ENCODE results near the gene SLF2.
"Not testable (repeated sequence)": the region's sequence is repeated elsewhere in the genome, so short reads cannot be mapped to it uniquely, and the experiment has no call there.

The SLF2 gene

DNA sequence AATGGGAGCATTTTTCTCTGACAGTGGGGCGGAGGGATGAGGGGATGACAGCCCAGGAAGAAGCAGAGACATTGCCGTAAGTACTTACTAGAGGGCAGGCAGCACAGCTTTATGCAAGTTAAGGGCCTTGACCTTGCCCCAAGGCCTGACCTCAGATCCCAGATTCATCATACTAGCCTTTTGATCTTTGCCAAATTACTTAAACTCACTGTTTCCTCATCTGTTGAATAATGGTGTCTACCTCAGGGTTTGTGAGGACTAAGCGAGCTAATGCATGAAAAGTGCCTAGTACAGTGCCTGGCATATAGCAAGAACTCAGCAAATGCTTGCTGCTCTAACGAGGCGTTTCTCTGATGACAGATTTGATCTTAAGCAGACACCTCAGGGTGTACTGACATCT, 53.1 kb downstream of the SLF2 start:
- no peak for DNase-seq (ENCODE audit: low spot score)

DNA sequence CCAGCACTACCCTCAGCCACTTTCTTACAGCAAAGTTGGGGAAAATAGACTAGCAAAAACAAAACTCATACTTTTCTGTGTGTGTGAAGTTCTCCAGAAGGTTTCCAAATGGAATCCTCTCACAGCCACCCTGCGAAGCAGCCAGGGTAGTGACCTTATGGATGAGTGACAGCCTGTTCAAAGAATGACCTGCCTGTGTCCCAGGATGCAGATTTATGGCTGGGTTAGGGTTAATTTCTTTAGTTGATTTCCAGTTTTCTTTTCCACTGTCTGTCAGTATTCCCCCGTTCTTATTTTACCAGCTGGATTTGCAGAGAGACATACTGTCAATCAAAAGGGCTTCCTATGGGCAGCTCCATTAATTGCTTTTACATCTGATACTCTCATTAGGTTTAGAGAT, 54.1 kb downstream of the SLF2 start:
- DNase-seq (ENCODE audit: low spot score): no peak

DNA sequence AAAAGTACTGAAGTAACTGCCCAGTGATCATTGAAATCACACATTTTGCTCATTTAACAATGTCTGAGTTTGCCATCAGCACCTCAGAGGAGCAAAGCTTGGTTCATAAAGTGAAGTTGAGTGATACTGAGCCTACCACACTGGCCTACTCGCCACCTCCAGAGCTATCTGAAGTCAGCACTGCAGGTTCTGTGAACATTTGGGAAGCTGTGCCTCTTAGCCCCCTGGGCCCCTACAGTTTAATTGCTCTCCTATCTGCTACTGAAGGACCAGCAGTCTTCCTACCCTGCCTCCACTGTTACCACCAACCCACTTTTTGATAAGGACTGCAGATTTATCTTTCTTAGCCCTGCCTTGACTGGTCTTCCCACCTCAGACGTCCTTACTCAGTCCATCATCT, 54.6 kb downstream of the SLF2 start:
- DNase-seq (ENCODE audit: low spot score): no peak

DNA sequence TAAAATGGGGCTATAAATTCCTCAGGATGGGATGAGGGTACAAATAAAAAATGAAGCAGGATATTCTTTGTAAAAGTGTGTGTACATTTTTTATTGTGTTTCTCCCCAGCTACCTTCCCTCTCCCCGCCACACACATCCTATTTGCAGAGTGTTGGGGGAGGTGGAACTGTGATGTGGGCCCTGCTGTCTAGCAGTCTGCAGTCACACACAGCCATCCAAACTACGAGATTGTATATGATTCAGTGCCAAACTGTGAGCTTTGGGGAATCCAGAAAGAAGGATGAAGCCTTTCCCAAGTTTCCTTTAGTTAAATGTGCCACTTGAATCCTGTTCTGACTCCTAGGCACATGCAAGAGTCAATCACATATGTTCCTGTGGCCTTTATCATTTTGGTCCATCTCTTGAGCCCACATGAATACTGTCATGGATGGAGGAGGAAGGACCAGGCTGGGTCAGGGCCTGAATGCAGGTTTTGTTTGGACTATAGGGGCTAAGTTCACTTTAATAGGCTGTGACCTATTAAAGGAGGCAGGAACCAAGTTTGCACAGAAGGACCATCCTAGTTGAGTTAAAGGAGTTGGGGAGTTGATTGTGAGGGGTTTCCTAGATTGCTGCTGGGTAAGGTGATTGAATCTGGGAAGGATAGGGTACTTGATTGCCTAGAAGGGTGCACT, 55.4 kb downstream of the SLF2 start:
- no peak for DNase-seq (ENCODE audit: low spot score)

DNA sequence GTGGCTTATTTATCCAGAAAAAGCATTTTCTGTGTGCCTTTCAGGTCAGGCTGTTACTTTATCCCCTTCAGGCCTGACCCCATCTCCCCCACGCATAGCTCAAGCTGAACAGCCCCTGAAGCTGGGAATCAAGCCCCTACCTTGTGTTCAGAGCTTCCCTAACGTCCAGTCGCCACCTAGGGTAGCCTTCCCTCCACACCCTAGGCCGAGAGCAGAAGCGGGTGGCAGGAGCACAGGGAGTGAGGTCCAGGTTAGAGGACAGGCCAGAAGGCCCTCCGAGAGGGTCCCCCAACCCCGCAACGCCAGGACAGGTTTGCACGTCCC, 56.1 kb downstream of the SLF2 start:
- no peak for DNase-seq (ENCODE audit: low spot score)

DNA sequence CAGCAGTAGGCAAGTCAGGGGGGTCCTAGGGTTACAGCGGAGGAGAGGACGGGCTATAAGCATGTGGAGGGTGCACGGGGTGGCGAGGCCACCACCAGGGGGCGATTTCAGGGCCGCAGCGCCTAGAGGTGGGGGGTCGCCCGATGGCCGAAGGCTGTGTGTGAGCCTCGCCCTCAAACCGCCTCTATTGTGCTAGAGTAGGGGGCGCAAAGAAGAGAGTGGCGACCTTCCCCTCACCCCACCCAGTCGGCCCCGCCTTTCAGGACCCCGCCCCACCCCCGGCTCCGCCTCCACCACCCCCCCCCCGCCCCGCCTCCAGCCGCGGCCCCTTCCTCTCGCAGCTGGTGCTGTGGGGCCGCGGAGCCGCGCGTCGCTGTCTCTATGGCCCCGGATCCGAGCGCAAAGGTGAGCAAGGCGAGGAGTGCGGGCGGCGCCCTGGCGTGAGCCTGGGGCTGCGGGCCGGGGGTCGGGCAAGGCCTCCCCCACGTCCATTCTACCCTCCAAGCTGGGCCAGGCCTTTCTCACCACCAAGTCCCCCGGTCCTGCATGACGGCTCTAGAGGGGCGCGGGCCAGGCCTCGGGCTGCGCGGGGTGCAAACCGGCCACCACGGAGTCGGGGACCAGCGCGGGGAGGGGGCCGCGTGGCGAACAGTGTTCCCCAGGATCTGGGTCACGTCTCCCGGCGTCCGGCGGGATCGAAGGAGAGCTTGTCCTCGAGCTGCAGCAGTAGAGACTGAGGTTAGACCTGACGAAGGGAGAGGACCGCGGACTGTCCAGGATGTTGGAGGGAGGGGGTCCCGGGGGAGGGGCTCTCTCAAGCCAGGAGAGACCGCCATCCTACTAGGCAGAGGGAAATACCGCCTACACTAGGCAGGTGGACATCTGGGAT, 56.7 kb downstream of the SLF2 start, which contains the start of gene SEMA4G:
TSS of gene SEMA4G (plus strand) at position 318 of the 889 bp plus-strand sequence. CDS start 3,409 bp downstream, outside the sequence.
- DNase-seq (ENCODE audit: low spot score): peak; percentile 37

DNA sequence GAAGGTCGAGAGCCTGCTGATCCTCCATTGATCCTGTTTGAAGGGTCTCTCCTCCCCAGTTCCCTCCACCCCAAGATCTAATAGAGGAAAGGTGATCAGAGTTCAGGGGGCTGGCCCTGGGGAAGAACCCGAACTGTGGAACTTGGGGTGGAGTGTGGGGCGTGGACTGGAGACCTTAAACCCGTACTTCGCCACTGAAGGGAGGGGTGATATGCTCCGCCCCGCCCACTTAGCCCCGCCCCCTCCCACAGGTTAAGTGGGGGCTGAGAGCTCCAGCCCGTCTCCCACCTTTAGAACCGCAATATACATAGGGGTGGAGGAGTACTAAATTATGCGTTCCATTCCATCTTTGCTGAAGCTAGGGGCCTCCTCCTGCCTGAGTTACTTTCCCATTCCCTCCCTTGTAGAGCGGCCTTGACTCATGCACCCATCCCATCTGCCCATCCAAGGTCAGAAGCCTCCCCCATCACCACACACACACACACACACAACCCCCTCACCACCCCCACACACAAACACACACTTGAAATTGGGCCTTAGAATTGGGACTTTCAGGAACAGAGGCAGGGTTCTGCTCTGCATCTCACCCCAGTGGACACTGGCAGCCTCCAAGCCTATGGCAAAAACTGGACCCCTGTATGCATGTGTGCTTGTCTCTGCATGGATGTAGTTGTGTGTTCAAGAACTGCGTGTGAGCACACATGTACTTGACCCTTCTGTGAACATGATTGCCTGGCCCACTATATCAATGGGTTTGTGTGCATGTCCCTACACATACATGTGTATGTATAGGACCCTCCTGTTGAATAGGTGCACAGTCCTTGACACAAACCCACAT, 57.5 kb downstream of the SLF2 start:
- no peak for DNase-seq (ENCODE audit: low spot score)

DNA sequence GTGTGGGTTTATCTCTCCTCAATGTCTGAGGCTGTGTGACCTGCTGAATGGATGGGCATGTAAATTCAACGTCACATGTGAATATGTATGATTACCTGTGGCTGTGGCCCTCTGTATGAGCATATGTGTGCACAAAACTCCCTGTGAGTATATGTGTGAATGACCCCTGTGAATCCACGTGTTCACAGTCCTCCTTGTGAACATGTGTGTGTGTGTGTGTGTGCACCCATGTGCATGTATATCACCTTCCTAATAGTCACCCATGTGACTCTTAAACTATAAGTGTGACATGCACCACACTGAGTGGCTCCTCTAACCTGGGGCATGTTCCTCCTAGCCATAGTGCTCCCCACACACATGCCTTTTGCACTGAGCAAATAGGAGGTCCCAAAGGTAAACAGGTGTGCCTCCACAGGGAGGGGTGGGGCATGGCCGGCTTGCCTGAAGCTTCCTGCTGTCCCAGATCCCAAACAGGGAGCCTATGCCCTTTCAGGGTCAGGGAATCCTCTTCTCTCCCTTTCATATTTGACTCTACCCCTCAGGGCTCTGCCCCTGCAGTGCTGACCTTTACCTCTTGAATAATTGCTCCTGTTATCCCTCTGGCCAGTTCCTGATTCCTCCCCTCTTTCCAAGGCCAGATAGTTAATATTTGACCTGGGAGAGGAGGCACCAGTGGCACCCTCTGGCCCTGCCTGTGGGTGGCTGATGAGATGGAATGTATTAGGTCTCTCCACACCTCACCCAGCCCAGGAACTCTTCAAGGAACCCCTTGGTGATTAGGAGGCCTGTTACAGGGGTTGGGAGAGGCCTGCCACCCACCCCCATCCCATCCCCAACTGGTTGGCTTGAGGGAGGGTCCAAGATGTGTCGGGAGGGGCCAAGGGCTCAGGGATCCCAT, 58.4 kb downstream of the SLF2 start:
- DNase-seq (ENCODE audit: low spot score): peak; percentile 78

DNA sequence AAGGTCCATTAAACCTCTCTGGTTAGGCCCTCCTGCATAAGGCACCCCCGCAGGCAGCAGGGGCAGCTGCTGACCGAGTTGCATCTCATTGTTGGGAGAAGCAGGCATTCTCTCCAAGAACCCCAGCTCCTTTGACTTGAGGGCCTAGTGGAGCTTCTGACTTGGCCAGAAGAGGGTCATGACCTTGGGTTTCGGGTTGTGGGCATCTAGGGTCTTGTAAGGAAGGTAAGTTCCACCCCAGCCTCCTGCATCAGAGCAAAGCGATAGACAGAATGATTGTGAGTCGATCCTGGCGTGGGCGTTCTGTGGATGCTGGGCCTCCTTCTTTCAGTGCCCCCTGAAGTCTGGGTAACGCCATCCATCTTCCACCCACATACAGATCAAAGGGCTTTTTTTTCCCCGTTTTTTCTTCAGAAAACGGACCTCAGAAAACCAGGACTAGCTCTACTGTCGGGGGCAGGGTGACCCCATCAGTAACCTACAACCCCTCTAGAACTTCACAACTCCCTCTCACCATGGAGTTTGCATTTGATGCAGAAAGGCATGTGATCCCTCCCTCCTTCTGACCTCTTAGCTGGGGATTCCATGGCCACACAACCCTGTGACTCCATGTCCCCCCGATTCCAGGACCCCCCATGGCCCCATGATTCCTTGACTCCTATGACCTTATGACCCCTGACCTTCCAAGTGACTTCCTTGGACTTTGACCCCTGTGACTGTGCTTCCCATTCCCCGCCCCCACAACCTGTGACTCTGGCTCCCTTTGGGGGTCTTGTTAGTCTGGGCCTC, 59.5 kb downstream of the SLF2 start:
- DNase-seq (ENCODE audit: low spot score): no peak

DNA sequence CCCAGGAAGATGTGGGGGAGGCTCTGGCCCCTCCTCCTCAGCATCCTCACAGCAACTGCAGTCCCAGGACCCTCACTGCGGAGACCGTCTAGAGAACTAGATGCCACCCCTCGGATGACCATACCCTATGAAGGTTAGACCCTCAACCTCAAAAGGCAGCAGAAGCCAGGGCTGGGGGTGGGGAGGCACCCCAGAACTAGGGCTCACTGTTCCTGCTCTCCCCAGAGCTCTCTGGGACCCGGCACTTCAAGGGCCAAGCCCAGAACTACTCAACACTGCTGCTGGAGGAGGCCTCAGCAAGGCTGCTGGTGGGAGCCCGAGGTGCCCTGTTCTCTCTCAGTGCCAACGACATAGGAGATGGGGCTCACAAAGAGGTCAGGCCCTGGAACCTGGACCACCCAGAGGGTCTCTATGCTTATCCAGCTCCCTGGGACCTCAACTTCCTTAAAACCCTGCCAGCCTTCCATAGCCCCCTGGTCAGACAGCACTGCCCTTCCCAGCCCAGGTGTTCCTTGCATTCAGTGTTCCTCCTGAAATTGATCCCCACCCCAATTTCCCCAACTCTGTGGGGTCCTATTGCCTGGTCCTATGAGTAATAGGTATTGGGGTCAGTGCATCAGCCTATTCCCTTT, 60.3 kb downstream of the SLF2 start:
- DNase-seq (ENCODE audit: low spot score): no peak

DNA sequence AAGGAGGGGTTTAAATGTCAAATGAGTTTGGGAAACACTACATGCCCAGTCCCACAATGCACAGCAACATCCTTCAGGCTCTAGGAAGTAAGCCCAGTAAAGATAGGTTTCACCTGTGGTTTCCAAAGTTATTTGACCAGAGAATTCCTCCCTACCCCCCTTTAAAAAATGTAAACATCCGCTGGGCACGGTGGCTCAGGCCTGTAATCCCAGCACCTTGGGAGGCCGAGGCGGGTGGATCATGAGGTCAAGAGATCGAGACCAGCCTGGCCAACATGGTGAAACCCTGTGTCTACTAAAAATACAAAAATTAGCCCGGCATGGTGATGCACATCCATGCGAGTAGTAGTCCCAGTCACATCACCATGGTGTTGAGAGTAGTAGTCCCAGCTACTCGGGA, 62.6 kb downstream of the SLF2 start:
- DNase-seq (ENCODE audit: low spot score): not testable (repeated sequence)

DNA sequence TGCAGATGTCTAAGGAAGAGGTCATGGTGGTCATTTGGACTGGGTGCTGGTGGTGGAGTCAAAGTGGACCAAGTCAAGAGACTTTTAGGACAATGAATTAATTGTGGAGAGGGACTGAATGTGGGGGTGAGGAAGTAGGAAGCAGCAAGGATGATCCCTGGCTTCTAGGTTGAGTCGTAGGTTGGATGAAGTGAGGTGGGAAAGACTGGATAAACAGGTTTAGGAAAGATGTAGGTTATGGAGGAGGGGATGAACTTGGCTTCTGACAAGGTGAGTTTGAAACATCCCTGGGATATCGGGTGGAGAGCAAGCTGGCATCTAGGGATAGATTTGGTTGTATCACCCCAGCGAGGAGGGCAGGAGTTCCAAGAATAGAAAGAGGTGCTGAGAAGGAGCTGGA, 64.1 kb downstream of the SLF2 start:
- DNase-seq (ENCODE audit: low spot score): no peak

DNA sequence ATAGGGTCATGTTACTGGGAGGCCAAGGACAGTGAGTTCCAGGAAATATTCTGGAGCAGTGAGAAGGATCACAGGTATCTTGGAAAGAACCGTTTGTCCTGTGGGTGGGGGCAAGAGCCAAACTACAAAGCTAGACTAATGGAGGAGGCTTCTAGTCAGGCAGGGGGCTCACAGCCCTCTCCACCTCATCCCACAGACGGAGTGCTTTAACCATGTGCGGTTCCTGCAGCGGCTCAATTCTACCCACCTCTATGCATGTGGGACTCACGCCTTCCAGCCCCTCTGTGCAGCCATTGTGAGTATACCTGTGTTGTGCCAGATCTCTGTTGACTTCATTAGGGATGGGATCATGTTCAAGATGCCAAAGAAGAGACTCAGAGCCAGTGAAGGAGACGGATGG, 64.7 kb downstream of the SLF2 start:
- no peak for DNase-seq (ENCODE audit: low spot score)

DNA sequence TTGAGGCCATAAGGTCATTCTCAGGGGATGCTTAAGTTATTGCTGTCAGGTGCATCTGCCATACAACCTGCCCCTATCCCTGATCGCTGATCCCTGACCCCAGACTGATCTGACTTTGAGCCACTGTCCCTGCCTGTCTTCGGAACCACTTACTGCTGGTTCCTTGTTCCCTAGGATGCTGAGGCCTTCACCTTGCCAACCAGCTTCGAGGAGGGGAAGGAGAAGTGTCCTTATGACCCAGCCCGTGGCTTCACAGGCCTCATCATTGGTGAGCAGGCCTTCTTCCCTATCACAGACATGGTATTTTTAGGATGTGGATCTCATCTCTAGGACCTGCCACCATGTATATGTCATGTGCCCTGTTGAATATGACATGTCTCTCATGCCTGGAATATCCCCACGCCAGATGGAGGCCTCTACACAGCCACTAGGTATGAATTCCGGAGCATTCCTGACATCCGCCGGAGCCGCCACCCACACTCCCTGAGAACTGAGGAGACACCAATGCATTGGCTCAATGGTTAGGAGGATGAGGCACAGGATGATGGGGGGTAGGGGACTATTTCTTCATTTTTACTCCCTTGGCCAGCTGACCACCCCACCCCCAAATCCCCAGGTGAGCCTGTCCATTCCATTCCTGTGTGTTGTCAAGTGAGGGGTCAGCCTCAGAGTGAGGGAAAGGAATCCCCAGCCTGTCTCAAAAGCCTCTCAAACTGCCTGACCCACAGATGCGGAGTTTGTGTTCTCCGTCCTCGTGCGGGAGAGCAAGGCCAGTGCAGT, 65.5 kb downstream of the SLF2 start:
- no peak for DNase-seq (ENCODE audit: low spot score)

DNA sequence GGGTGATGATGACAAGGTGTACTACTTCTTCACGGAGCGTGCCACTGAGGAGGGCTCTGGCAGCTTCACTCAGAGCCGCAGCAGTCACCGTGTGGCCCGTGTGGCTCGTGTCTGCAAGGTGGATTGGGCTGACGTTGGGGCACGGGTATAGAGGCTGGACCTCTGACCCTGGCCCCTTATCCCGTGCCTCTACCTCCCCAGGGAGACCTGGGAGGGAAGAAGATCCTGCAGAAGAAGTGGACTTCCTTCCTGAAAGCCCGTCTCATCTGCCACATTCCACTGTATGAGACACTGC, 66.1 kb downstream of the SLF2 start:
- no peak for DNase-seq (ENCODE audit: low spot score)

DNA sequence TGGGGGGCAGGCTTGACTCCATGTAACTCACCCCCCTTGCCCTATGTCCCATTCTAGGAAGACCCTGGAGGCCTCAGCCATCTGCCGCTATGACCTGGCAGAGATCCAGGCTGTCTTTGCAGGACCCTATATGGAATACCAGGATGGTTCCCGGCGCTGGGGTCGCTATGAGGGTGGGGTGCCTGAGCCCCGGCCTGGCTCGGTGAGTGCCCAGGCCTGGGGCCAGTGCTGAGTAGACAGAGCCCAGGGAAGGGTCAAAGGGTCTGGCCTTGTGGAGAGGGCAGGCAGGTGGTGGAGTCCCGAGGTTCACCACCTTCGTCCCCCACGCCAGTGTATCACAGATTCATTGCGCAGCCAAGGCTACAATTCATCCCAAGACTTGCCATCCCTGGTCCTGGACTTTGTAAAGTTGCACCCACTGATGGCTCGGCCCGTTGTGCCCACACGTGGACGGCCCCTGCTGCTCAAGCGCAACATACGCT, 67.1 kb downstream of the SLF2 start:
- no peak for DNase-seq (ENCODE audit: low spot score)

DNA sequence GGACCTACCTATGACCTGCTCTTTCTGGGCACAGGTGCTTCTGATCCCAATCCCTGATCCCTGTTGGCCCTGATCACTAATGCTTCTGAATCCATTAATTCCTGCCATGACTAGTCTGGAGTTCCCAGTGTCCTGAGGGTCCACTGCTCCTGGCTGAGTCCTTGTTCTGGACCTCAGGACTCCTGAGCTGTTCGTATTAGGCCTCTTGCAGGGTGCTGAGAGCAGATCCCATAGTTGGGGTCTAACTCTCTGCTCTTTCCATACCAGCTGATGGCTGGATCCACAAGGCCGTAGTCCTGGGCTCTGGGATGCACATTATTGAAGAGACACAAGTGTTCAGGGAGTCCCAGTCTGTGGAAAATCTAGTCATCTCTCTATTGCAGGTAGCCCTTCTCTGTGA, 67.5 kb downstream of the SLF2 start:
- no peak for DNase-seq (ENCODE audit: low spot score)

DNA sequence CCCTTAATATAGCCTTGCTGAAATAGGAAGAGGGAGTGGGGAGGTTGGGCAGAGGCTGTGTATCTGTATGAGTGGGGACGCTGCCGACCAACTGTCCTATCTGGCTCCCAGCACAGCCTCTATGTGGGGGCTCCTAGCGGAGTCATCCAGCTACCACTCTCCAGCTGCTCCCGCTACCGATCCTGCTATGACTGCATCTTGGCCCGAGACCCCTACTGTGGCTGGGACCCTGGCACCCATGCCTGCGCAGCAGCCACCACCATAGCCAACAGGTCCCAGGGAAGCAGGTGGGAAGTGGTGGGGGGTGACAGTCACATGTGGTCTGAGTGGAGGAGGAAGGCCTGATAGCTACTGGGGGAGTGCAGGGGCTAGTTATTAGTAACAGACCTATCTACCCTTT, 67.9 kb downstream of the SLF2 start:
- DNase-seq (ENCODE audit: low spot score): no peak

DNA sequence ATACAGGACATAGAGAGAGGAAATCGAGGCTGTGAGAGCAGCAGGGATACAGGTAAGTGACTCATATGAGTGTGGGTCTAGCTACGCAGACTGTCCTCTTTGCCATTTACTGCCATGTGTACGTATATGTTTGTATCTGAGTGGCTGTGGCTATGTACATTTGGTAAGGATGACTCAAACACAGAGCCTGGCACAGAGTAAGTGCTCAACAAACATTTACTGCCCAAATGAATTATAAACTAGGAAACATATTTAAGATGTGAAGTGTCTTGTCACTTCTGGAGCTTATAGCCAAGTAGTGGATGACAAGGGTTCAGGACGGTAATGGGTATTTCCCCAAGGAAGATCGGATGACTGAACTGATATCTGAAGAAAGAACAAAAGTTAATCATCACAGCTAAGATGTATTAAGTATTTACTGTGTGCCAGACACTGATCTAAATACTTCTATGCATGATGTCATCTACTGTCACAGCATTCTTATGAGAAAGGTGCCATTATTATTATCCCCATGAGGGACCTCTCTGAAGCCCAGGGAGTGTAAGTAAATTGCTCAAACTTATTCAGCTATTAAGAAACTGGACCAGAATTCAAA, 68.5 kb downstream of the SLF2 start:
- peak; percentile 91 for DNase-seq (ENCODE audit: low spot score)
